ENCODE measurements around the gene CACNA2D3. TPM values are rescaled to one million over a fixed set of nuclear protein-coding genes. Genes with fewer than 3 reads are reported as not detected.

Gene CACNA2D3
- total RNA-seq, 4 donors from 2014 or later: 0.55 to 3.4 (median 1.6) TPM

- no peak overlapping the region for H3K27ac ChIP-seq
- no peaks in the 10 kb centered on the region for H3K4me1 ChIP-seq
- H3K9me3 ChIP-seq: no peaks in the 10 kb centered on the region
- 79 to 86% methylated on average over 4 to 5 of the region's 5 CpGs for WGBS, 2 donors (ENCODE audit: low coverage in 1 of 2)
- H3K4me3 ChIP-seq: no peak overlapping the region
- in situ Hi-C loops (cut with MboI; ENCODE audit: low pct_ligation_motif_present in 1 of 4, low pct_unique_long_range_greater_than_20kb in 1 of 4, low sequenced_read_pairs in 3 of 4) (no loop called here), intact Hi-C loops (cut with DNase I; ENCODE audit: low total_unique reads) (no loop called here)
- no peak for DNase-seq
- TF ChIP-seq EP300 (IDR thresholded peaks at IDR 0.05; ENCODE audit: low read depth): no peak
- TF ChIP-seq CTCF (IDR thresholded peaks at IDR 0.05): no peak
- TF ChIP-seq POLR2A (IDR thresholded peaks at IDR 0.05): no peak
- TF ChIP-seq POLR2AphosphoS5 (IDR thresholded peaks at IDR 0.05): no peak
- H3K36me3 ChIP-seq: no peaks in the 10 kb centered on the region
- H3K27me3 ChIP-seq: no peaks in the 10 kb centered on the region
Observed at GRCh38 chr3:55014906-55015305, 892.6 kb downstream of the CACNA2D3 start.

DNA sequence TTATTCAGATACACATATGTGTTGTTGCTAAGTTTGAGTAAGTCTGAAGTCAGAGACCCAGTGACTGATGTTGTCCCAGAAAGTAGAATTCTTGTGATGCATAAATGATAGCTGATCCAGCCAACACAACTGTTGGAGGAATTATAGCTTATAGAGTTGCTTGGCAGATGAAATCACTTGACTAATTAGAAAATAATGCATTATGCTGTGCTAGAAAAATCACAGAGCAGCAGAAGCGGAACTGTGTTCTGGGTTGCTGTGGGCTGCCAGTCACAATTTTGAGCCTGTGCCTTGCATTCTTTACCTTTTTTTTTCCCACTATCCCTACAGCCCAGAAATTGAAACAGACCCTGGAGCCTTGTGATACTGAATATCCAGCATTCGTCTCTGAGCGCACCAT is 895.5 kb downstream of the CACNA2D3 start:
- H3K4me3 ChIP-seq: no peak overlapping the region
- no peak overlapping the region for H3K27ac ChIP-seq
- WGBS, 2 donors (ENCODE audit: low coverage in 1 of 2): 77 to 97% methylated on average over 3 of the region's 3 CpGs
- intact Hi-C loops (cut with DNase I; ENCODE audit: low total_unique reads): no loop called here
- no peaks in the 10 kb centered on the region for H3K36me3 ChIP-seq
- TF ChIP-seq EP300 (IDR thresholded peaks at IDR 0.05; ENCODE audit: low read depth): no peak
- TF ChIP-seq POLR2AphosphoS5 (IDR thresholded peaks at IDR 0.05): no peak
- no peak for TF ChIP-seq POLR2A (IDR thresholded peaks at IDR 0.05)
- TF ChIP-seq CTCF (IDR thresholded peaks at IDR 0.05): no peak
- no peaks in the 10 kb centered on the region for H3K9me3 ChIP-seq
- in situ Hi-C loops (cut with MboI; ENCODE audit: low pct_ligation_motif_present in 1 of 4, low pct_unique_long_range_greater_than_20kb in 1 of 4, low sequenced_read_pairs in 3 of 4): no loop called here
- DNase-seq: no peak
- no peaks in the 10 kb centered on the region for H3K27me3 ChIP-seq
- H3K4me1 ChIP-seq: no peaks in the 10 kb centered on the region

GRCh38 chr3:55030938-55031337 is 908.6 kb downstream of the CACNA2D3 start:
- H3K27ac ChIP-seq: no peak overlapping the region
- H3K4me1 ChIP-seq: no peaks in the 10 kb centered on the region
- 62 to 84% methylated on average over 4 of the region's 4 CpGs for WGBS, 2 donors (ENCODE audit: low coverage in 1 of 2)
- TF ChIP-seq POLR2A (IDR thresholded peaks at IDR 0.05) (no peak), POLR2AphosphoS5 (IDR thresholded peaks at IDR 0.05) (no peak), EP300 (IDR thresholded peaks at IDR 0.05; ENCODE audit: low read depth) (no peak), CTCF (IDR thresholded peaks at IDR 0.05) (no peak)
- H3K27me3 ChIP-seq: no peaks in the 10 kb centered on the region
- no peaks in the 10 kb centered on the region for H3K36me3 ChIP-seq
- intact Hi-C loops (cut with DNase I; ENCODE audit: low total_unique reads) (no loop called here), in situ Hi-C loops (cut with MboI; ENCODE audit: low pct_ligation_motif_present in 1 of 4, low pct_unique_long_range_greater_than_20kb in 1 of 4, low sequenced_read_pairs in 3 of 4) (no loop called here)
- no peaks in the 10 kb centered on the region for H3K9me3 ChIP-seq
- no peak for DNase-seq
- no peak overlapping the region for H3K4me3 ChIP-seq

DNA sequence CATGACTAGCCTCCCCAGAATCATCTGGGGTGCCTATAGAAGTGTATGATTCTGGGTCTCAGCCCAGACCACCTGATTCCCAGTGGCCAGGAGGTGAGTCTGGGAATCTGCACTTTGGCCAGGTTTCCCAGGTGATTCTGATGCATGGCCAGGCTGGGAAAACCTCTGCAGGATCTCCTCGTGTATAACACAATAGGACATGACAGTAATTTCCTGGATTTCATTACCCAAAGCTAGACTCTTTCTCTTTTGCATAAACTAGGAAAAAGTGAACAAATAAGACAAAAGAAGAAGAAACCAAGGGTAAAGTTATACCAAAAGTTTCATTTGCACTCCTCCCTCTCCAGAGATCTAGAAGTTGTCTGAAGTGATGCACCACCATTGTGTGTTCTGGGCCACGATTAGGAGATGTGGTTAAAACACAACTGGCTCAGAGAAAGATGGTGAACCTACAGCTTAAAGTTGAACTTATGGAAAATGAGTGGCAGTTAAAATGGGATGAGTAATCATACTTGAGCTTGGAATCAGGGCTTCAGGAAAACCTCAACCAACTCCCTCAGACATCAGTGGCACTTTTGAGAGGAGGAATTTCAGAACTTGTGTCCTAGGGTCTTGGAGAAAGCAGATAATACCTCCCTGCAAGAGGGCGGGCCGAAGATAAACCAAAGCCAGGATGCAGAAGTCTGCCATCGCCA is 914.7 kb downstream of the CACNA2D3 start:
- H3K36me3 ChIP-seq: no peaks in the 10 kb centered on the region
- no peak for DNase-seq
- intact Hi-C loops (cut with DNase I; ENCODE audit: low total_unique reads): no loop called here
- no peaks in the 10 kb centered on the region for H3K27me3 ChIP-seq
- in situ Hi-C loops (cut with MboI; ENCODE audit: low pct_ligation_motif_present in 1 of 4, low pct_unique_long_range_greater_than_20kb in 1 of 4, low sequenced_read_pairs in 3 of 4): no loop called here
- no peaks in the 10 kb centered on the region for H3K4me1 ChIP-seq
- H3K27ac ChIP-seq: no peak overlapping the region
- no peak overlapping the region for H3K4me3 ChIP-seq
- TF ChIP-seq POLR2A (IDR thresholded peaks at IDR 0.05) (no peak), POLR2AphosphoS5 (IDR thresholded peaks at IDR 0.05) (no peak), CTCF (IDR thresholded peaks at IDR 0.05) (no peak), EP300 (IDR thresholded peaks at IDR 0.05; ENCODE audit: low read depth) (no peak)
- 72 to 79% methylated on average over 5 of the region's 5 CpGs for WGBS, 2 donors (ENCODE audit: low coverage in 1 of 2)
- no peaks in the 10 kb centered on the region for H3K9me3 ChIP-seq

Measured in transverse colon (tissue), 4 donors.